A204.1 (cell line): ENCODE data around the gene CNTN4.
A peak's percentile ranks its signal among the peaks of the same experiment; 100 is the strongest.

Experiments used
- FAIRE-seq: peaks from 2 replicates; lab custom pipeline; 2012; peaks lifted over from hg19 to GRCh38; lab: Jason Lieb, UNC

Gene CNTN4

DNA sequence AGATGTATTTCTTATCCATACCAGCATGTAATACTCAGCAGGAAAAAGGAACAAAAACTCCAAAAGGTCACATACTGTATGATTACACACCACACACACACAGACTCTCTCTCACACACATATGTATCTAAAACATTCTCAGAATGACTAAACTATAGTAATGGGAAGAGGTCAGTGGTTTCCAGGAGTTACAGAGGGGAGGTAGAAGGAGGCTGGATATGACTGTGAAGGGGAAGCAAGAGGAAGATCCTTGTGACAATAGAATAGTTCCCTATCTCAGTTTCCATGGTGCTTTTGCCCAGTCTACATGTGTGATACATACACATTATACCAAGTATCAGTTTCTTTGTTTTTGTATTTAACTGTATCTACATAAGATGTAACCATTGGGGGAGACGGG is 821.4 kb downstream of the CNTN4 start:
- FAIRE-seq: no peak

DNA sequence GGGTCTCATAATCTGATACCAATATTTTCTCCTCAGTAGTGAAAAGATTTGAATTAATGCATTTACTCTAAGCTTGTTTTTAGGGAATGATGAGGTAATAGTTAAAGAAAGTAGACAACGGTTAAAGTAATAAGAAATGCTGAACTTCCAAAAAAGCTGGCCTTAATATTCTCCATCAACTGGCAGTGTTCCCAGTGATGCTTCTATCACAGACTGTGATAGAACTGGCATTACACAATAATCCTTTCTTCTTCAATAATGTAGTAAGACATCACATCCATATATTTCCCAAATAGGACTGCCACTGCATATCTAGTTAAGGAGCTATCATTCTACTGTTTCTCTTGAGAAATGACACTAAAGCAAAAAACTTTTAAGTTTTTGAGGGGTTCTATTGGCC is 822.8 kb downstream of the CNTN4 start:
- FAIRE-seq: no peak

GRCh38 chr3:2921903-2922302 is 823.2 kb downstream of the CNTN4 start:
- FAIRE-seq: peak; percentile 62

GRCh38 chr3:2923390-2923789 is 824.7 kb downstream of the CNTN4 start:
- FAIRE-seq: no peak

DNA sequence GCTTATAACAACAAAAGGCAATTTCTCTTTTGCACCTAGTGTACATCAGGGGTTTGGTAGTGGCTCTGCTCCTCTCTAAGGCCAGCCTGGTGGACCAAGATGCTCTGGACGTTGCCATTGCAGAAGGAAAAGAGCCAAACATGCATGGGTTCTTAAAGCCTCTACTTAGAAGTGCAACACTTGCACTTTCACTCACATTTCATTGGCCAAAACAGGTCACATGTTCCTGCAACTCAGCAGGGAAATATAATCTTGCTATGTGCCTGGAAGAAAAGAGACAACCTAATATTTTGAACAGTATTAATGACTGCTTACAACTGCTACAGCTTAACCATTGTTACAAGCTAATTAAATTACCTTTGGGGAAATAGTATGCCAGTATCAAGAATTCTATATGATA is 828.6 kb downstream of the CNTN4 start:
- no peak for FAIRE-seq

- FAIRE-seq: no peak
Observed at GRCh38 chr3:2929574-2929973, 830.9 kb downstream of the CNTN4 start.

GRCh38 chr3:2931265-2931664 is 832.6 kb downstream of the CNTN4 start:
- FAIRE-seq: no peak

GRCh38 chr3:2934541-2934940 is 835.9 kb downstream of the CNTN4 start:
- no peak for FAIRE-seq

DNA sequence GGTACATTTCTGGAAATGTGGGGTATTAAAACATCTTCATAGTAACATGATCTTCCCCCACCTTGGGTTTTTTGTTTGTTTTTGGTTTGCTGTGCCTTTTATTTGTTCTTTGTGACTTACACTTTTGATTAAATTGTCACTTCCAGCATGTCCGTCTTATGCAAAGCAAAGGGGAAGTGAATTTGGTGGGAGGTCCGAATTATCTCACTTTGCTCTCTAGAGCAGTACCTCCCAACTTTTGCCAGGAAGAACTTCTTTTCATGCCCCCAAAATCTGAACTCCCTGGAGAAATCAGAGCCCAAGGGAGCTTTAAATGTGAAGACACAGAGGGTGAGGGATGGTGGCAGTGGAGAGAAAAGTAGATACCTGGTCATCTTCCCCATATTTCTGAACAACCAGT is 838.4 kb downstream of the CNTN4 start:
- FAIRE-seq: no peak

DNA sequence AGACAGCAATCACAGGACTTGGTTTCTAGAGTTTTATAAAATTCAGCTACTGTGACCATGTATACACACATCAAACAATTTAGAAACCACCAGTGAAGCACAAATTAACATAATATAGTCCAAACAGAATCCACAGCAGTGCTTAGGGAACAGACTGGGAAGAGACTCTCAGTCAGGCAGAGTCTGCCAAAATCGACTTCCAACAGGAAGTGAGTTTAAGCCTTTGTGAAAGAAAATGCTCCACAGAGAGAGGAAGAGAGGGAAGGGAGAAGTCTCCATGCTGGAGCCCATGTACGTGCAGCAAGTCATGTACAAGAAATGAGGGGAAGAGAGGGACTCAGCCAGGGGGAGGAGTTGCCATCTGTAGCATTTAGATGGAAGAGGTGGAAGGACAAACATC is 838.9 kb downstream of the CNTN4 start:
- FAIRE-seq: no peak

DNA sequence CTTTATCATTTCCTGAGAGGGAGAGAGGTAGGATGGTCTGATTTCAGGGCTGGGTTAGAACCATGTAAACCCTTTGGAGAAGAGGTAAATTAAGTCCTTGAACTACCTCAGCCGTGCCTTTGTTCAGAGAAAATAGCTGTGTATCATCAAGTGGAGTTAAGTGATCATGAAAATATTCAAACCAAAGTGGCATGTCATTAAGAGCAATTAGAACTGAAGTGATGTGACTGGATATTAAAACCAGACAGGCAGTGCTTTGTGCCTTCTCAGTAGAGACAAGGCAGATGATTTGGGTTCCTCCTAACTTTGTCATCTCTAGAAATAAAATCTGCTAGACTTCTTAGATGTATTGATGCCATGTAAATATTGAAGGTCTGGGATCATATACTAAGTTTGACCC is 840.0 kb downstream of the CNTN4 start:
- FAIRE-seq: no peak

DNA sequence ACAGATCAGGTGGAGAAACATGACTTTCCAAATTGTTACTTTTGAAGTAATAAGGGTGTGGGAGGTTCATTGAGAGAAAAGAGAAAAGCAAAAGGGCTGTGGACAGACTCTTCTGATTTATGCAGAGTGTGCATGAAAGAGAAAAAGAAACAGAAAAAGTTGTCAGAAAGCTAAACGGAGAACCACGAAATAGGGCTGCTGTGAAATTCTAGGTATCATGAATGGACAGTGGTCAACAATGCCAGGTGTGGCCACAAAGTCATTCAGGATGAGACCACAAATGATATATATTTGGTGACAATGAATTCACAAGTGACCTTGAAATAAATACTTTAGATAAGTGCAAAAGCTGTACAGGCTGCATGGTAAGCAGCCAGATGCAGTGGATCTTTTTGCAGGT is 841.4 kb downstream of the CNTN4 start:
- no peak for FAIRE-seq

- no peak for FAIRE-seq
Observed at GRCh38 chr3:2944628-2945027, 846.0 kb downstream of the CNTN4 start.

GRCh38 chr3:2945121-2945520 is 846.5 kb downstream of the CNTN4 start:
- FAIRE-seq: no peak

DNA sequence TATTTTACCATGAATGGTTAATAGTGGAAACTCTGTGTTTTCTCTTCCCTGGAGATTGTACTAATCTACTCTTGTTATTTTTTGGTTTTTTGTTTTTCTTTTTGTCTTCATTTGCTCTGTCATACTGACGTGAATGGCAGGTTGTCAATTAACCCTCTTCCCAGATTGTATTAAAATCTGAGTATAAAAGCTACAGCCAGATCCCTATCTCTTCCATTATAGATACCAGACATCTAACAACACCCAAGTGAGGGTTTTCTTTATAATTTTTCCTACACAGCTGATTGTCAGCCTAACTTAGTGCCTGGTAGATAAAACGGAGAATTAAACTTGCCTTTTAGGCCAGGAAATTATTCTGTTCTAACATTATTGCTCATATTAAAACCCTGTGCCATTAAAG is 848.9 kb downstream of the CNTN4 start:
- no peak for FAIRE-seq

DNA sequence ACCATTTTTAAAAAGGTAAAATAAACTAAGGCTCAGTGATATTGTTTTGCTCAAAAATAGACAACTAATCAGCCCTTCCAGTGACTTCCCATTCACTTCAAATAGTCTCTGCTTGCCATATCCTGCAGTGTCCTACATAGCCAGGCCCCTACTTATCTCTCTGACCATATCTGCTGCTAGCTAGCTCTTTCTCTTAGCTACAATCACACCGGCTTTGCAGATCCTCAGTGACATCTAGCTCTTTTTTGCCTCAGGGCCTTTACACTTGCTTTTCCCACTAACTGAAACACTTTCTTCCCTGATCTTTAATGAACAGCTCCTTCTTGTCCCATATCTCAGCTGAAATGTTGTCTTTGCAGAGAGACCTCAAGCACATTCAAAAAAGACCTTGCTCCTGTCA is 850.2 kb downstream of the CNTN4 start:
- no peak for FAIRE-seq

- no peak for FAIRE-seq
Observed at GRCh38 chr3:2950159-2950558, 851.5 kb downstream of the CNTN4 start.

- no peak for FAIRE-seq
Observed at GRCh38 chr3:2957115-2957514, 858.4 kb downstream of the CNTN4 start.

DNA sequence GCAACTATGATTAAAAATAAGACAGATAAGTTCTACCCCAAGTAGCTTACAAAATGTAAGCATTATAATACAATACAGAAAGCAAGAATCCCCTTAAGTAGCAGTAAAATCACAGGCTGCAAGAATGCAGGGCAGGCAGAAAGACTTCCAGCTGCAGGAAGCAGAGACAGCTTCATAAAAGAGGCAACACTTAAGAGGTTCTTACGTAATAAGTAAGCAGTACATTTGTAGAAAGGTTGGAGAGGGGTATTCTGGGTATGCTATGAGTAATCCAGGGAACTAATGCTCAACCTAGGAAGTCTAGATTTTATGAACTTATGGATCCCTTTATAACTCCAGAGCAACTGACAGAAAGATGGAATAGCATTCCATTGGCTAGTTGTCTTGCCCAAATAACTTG is 859.9 kb downstream of the CNTN4 start:
- FAIRE-seq: no peak

GRCh38 chr3:2961576-2961975 is 862.9 kb downstream of the CNTN4 start:
- FAIRE-seq: no peak

- no peak for FAIRE-seq
Observed at GRCh38 chr3:2967871-2968270, 869.2 kb downstream of the CNTN4 start.

- no peak for FAIRE-seq
Observed at GRCh38 chr3:2968475-2968874, 869.8 kb downstream of the CNTN4 start.

- FAIRE-seq: no peak
Observed at GRCh38 chr3:2976212-2976611, 877.5 kb downstream of the CNTN4 start.

- no peak for FAIRE-seq
Observed at GRCh38 chr3:2976796-2977195, 878.1 kb downstream of the CNTN4 start.

GRCh38 chr3:2978977-2979732 is 880.5 kb downstream of the CNTN4 start:
- FAIRE-seq: no peak
